Measurements from ENCODE around the gene ECM1.

- TF ChIP-seq POLR2A (IDR thresholded peaks at IDR 0.05) (no peak), CTCF (IDR thresholded peaks at IDR 0.05) (no peak), POLR2AphosphoS5 (IDR thresholded peaks at IDR 0.05) (no peak), EP300 (IDR thresholded peaks at IDR 0.05) (no peak)
These were observed 1.1 kb downstream of the ECM1 start for GRCh38 chr1:150508982-150509381.
